Urinary bladder (tissue), 4 donors: ENCODE results near the gene GNAI2. TPM values are rescaled to one million over a fixed set of nuclear protein-coding genes. Genes with fewer than 3 reads are reported as not detected.

Experiments
- DNase-seq: peaks from one replicate; pipeline ENCODE4 v3.0.0-alpha.2; 2015; ENCODE audit errors: extremely low spot score
- H3K27ac ChIP-seq: one replicate; pipeline ENCODE4 v1.5.1; 2013; ENCODE audit warnings: low read depth, mild to moderate bottlenecking, moderate library complexity
- H3K36me3 ChIP-seq: one replicate; pipeline ENCODE4 v1.6.1; 2013; ENCODE audit warnings: mild to moderate bottlenecking, moderate library complexity; ENCODE audit not compliant: insufficient read depth
- H3K4me1 ChIP-seq: one replicate; pipeline ENCODE4 v1.6.1; 2013; ENCODE audit warnings: mild to moderate bottlenecking, moderate library complexity; ENCODE audit not compliant: insufficient read depth
- H3K4me3 ChIP-seq: one replicate; pipeline ENCODE4 v1.5.1; 2013; ENCODE audit warnings: low read depth, low read length
- WGBS: extraction: QIAGEN DNeasy Blood & Tissue Kit; methylation state at CpG from one replicate; pipeline ENCODE4 v1.1.7; 2013; 5-methylcytosine and 5-hydroxymethylcytosine counted together
- polyA plus RNA-seq: library from polyadenylated mRNA; stranded (reverse); fragments of 200-250 nt; gene quantifications from one replicate; pipeline ENCODE4 v1.2.3, GENCODE V29; 2013
- total RNA-seq: library from RNA; depleted of rRNA; stranded (reverse); fragments of >200 nt; gene quantifications from one replicate; pipeline ENCODE4 v1.2.3, GENCODE V29; 2014
- donor health status: healthy with polysubstance abuse.
- donor health status: healthy.

GNAI2 gene
- total and polyA plus RNA-seq, 2 donors, result 96.3 to 263 TPM

GRCh38 chr3:50196253-50196801 lies 39.7 kb upstream of the GNAI2 start:
- 62% methylated on average over 6 of the region's 6 CpGs for WGBS
- H3K36me3 ChIP-seq, result no peaks in the 10 kb centered on the region
- no peak overlapping the region for H3K27ac ChIP-seq
- no peaks in the 10 kb centered on the region for H3K4me1 ChIP-seq
- H3K4me3 ChIP-seq, result no peak overlapping the region
- no peak for DNase-seq

GRCh38 chr3:50201573-50202315 lies 34.3 kb upstream of the GNAI2 start:
- WGBS, result 83% methylated on average over 10 of the region's 10 CpGs
- no peak overlapping the region for H3K27ac ChIP-seq
- no peaks in the 10 kb centered on the region for H3K36me3 ChIP-seq
- no peak overlapping the region for H3K4me3 ChIP-seq
- no peaks in the 10 kb centered on the region for H3K4me1 ChIP-seq
- DNase-seq, result no peak

- Histone ChIP-seq H3K27ac (no peak overlapping the region), H3K4me3 (no peak overlapping the region), H3K36me3 (no peaks in the 10 kb centered on the region), H3K4me1 (no peaks in the 10 kb centered on the region)
- no peak for DNase-seq
- WGBS, result 87% methylated on average over 16 of the region's 16 CpGs
These were observed 33.5 kb upstream of the GNAI2 start for GRCh38 chr3:50202353-50203112.

GRCh38 chr3:50203113-50203808 lies 32.7 kb upstream of the GNAI2 start:
- Histone ChIP-seq H3K36me3 (no peaks in the 10 kb centered on the region), H3K4me3 (no peak overlapping the region), H3K27ac (no peak overlapping the region), H3K4me1 (no peaks in the 10 kb centered on the region)
- WGBS, result 70% methylated on average over 9 of the region's 9 CpGs
- DNase-seq, result no peak

- WGBS, result 68% methylated on average over 12 of the region's 12 CpGs
- Histone ChIP-seq H3K36me3 (no peaks in the 10 kb centered on the region), H3K4me3 (no peak overlapping the region), H3K4me1 (no peaks in the 10 kb centered on the region), H3K27ac (no peak overlapping the region)
- DNase-seq, result no peak
These were observed 31.9 kb upstream of the GNAI2 start for GRCh38 chr3:50203809-50204803.

- no peaks in the 10 kb centered on the region for H3K36me3 ChIP-seq
- no peak for DNase-seq
- H3K4me3 ChIP-seq, result peak within 1 kb of the TSS; percentile 18
- no peak within 1 kb of the TSS for H3K27ac ChIP-seq
- no peaks in the 10 kb centered on the region for H3K4me1 ChIP-seq
- WGBS, result 3% methylated on average over 41 of the region's 41 CpGs
These were observed 31.1 kb upstream of the GNAI2 start, which contains the start of gene SLC38A3 for GRCh38 chr3:50204804-50205412. SLC38A3 (plus strand) TSS chr3:50205271; CDS start chr3:50214200, 8,929 bp downstream.

GRCh38 chr3:50205413-50206276 lies 30.4 kb upstream of the GNAI2 start:
- no peak overlapping the region for H3K27ac ChIP-seq
- H3K36me3 ChIP-seq, result no peaks in the 10 kb centered on the region
- DNase-seq, result no peak
- WGBS, result 5% methylated on average over 67 of the region's 67 CpGs
- no peaks in the 10 kb centered on the region for H3K4me1 ChIP-seq
- H3K4me3 ChIP-seq, result peak overlapping the region; percentile 18

GRCh38 chr3:50207359-50208042 lies 28.5 kb upstream of the GNAI2 start:
- Histone ChIP-seq H3K27ac (no peak overlapping the region), H3K36me3 (no peaks in the 10 kb centered on the region), H3K4me1 (no peaks in the 10 kb centered on the region), H3K4me3 (no peak overlapping the region)
- DNase-seq, result no peak
- 96% methylated on average over 17 of the region's 17 CpGs for WGBS

GRCh38 chr3:50208677-50209344 lies 27.2 kb upstream of the GNAI2 start:
- no peak for DNase-seq
- Histone ChIP-seq H3K4me1 (no peaks in the 10 kb centered on the region), H3K27ac (no peak overlapping the region), H3K36me3 (no peaks in the 10 kb centered on the region), H3K4me3 (no peak overlapping the region)
- 75% methylated on average over 14 of the region's 14 CpGs for WGBS

- H3K27ac ChIP-seq, result no peak overlapping the region
- WGBS, result 88% methylated on average over 5 of the region's 5 CpGs
These were observed 25.9 kb upstream of the GNAI2 start for GRCh38 chr3:50210176-50210509.

More at GRCh38 chr3:50210176-50210509, 25.9 kb upstream of the GNAI2 start:
- no peaks in the 10 kb centered on the region for H3K36me3 ChIP-seq
- no peak overlapping the region for H3K4me3 ChIP-seq
- H3K4me1 ChIP-seq, result no peaks in the 10 kb centered on the region
- DNase-seq, result no peak
